GM12891 (cell line): ENCODE data around the gene DMAP1.

Experiments used
- PAX5 ChIP-seq: IDR thresholded peaks from 2 replicates; pipeline ENCODE4 v1.6.1; 2011; ENCODE audit warnings: low read length, moderate library complexity, mild to moderate bottlenecking; ENCODE audit not compliant: insufficient read depth, severe bottlenecking
- POLR2A ChIP-seq: IDR thresholded peaks from 2 replicates; pipeline ENCODE4 v1.6.1; 2011; ENCODE audit warnings: low read depth, low read length, control low read depth
- POLR2AphosphoS5 ChIP-seq: IDR thresholded peaks from 2 replicates; pipeline ENCODE4 v1.6.1; 2011; ENCODE audit warnings: low read depth, low read length, control low read depth
- SPI1 ChIP-seq: IDR thresholded peaks from 2 replicates; pipeline ENCODE4 v1.6.1; 2011; ENCODE audit warnings: low read depth, low read length, control low read depth
- TAF1 ChIP-seq: IDR thresholded peaks from 2 replicates; pipeline ENCODE4 v1.6.1; 2011; ENCODE audit warnings: low read depth, low read length, control low read depth

DNA sequence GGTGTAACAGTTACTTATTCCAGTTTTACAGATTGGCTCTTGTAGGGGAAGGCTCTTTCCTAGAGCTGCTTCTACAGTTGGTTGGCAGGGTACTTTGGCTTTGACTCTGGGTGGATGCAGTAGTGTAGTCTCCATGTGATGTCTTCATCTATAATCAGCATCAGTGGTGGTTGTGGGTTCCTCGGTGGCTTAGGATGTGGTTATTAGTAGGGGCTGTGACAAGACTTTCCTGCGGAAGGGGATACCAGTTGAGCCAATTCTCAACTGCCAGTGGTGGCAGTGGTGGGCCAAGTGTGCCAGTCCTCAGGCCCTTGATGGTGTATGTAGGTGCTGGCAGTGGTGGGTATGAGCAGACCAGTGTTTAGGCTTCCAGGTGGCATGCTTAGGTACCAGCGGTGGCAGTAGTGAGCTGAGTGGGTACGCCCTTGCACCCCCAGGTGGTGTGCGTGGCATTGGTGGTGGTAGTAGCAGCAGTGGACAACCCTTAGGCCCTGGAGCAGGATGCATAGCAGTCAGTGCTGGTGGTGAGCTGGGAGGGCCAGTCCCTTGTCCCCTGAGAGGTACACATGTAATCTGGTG lies 44.7 kb upstream of the DMAP1 start:
- no peak for TF ChIP-seq POLR2AphosphoS5
- no peak for TF ChIP-seq TAF1
- no peak for TF ChIP-seq POLR2A
- TF ChIP-seq SPI1, result no peak
- TF ChIP-seq PAX5, result no peak
